Psoas muscle (tissue), 8 donors: ENCODE results near the gene DCXR. TPM values are rescaled to one million over a fixed set of nuclear protein-coding genes. Genes with fewer than 3 reads are reported as not detected.

Experiments
- ATAC-seq, 4 donors: fragments of 200-7000 bp; cut with Tn5 transposase; one replicate each; pipeline ENCODE4 v1.9.1; 2020; ENCODE audit warnings: moderate library complexity in 3 of 4, mild to moderate bottlenecking in 2 of 4
- DNase-seq, 2 donors: peaks; one replicate each; pipeline ENCODE4 v3.0.0-alpha.2; 2020
- H3K27ac ChIP-seq: fragments of 200-600 bp; one replicate; pipeline ENCODE4 v1.8.0; 2022
- H3K27me3 ChIP-seq, 3 donors: fragments of 200-600 bp in 1 of 3; one replicate each; pipeline versions ENCODE4 v1.6.1 to v1.8.0; 2013 to 2022; ENCODE audit warnings: low read length in 2 of 3, mild to moderate bottlenecking in 2 of 3, moderate library complexity in 1 of 3; ENCODE audit not compliant: insufficient read depth in 3 of 3
- H3K36me3 ChIP-seq, 2 donors: fragments of 200-600 bp in 1 of 2; one replicate each; pipeline versions ENCODE4 v1.6.1 to v1.8.0; 2013 to 2022; ENCODE audit warnings: low read depth in 1 of 2, mild to moderate bottlenecking in 1 of 2, moderate library complexity in 1 of 2; ENCODE audit not compliant: insufficient read depth in 1 of 2
- H3K4me1 ChIP-seq: fragments of 200-600 bp; one replicate; pipeline ENCODE4 v1.8.0; 2022
- H3K4me3 ChIP-seq: fragments of 200-600 bp; one replicate; pipeline ENCODE4 v1.8.0; 2022; ENCODE audit warnings: mild to moderate bottlenecking
- H3K9me3 ChIP-seq: fragments of 200-600 bp; one replicate; pipeline ENCODE4 v1.8.0; 2022
- CTCF ChIP-seq: fragments of 200-600 bp; IDR thresholded peaks from one replicate; pipeline ENCODE4 v1.8.0; 2022; ENCODE audit warnings: antibody characterized with exemption
- WGBS, 3 donors: extraction: QIAGEN DNeasy Blood & Tissue Kit; methylation state at CpG; one replicate each; pipeline versions ENCODE4 v1.1.6 to v1.1.7; 2013; 5-methylcytosine and 5-hydroxymethylcytosine counted together
- intact Hi-C, 2 donors: fragments of 100-400 bp; cut with DNase I; formaldehyde crosslinking; loops; one replicate each; pipeline versions ENCODE4 v1.11.0 to v1.14.2; 2022
- polyA plus RNA-seq, 3 donors: library from polyadenylated mRNA; stranded (reverse); fragments of 200-250 nt; gene quantifications; one replicate each; pipeline ENCODE4 v1.2.3, GENCODE V29; 2013
- total RNA-seq, 4 donors: library from RNA; stranded (reverse); fragmentation: NEBNext Ultra II Directional in 2 of 4; extraction: Animal tissue kit (Norgen Biotek cat#: 25700) in 2 of 4; gene quantifications; one replicate each; pipeline versions ENCODE4 v1.2.1 to v1.2.4, GENCODE V29; 2021 to 2023
- donor health status: healthy with polysubstance abuse.
- donor health status: DM: no; HTN: no; CAD: no; lungs with moderate emphysema.
- donor health status: Bipolar disorder and iron deficiency.
- donor health status: healthy.
- donor health status: DM: yes; HTN: yes; CAD: no.
- donor health status: DM: no; HTN: no; CAD: no.
- donor health status: DM: no; HTN: no; CAD: no.
- donor health status: DM: yes; HTN: yes; CAD: no.

The DCXR gene
- total and polyA plus RNA-seq, 7 donors: 111 to 216 (median 147) TPM

- H3K9me3 ChIP-seq: no peaks in the 10 kb centered on the region
- WGBS, 3 donors: 75 to 88% (median 77%) methylated on average over 16 of the region's 16 CpGs
- H3K4me1 ChIP-seq: peaks cover 9% of the 10 kb centered on the region
- H3K27ac ChIP-seq: no peak overlapping the region
- H3K27me3 ChIP-seq: no peaks in the 10 kb centered on the region
- ATAC-seq (no peak), DNase-seq (peak in 1 of 2 donors; percentile 43)
- intact Hi-C loops: no loop called here
- TF ChIP-seq CTCF: no peak
- peaks cover 10 to 92% of the 10 kb centered on the region in 2 donors for H3K36me3 ChIP-seq
- no peak overlapping the region for H3K4me3 ChIP-seq
These were observed 22.5 kb upstream of the DCXR start for GRCh38 chr17:82060001-82060380.

GRCh38 chr17:82059272-82060000 is 21.9 kb upstream of the DCXR start:
- DNase-seq: peak in 1 of 2 donors; percentile 45

GRCh38 chr17:82058855-82059249 is 21.4 kb upstream of the DCXR start:
- no peaks in the 10 kb centered on the region for H3K4me1 ChIP-seq
- TF ChIP-seq CTCF: no peak
- DNase-seq: peak; percentile 8 to 39
- no peak overlapping the region for H3K27ac ChIP-seq
- ATAC-seq: no peak
- H3K27me3 ChIP-seq: no peaks in the 10 kb centered on the region
- H3K36me3 ChIP-seq: peaks cover 10 to 98% of the 10 kb centered on the region in 2 donors
- H3K4me3 ChIP-seq: no peak overlapping the region
- 66 to 72% (median 67%) methylated on average over 9 to 10 of the region's 10 CpGs for WGBS, 3 donors
- H3K9me3 ChIP-seq: no peaks in the 10 kb centered on the region
- intact Hi-C loops: no loop called here

More at GRCh38 chr17:82059272-82060000, 21.9 kb upstream of the DCXR start:
- Histone ChIP-seq H3K36me3 (peaks cover 10 to 98% of the 10 kb centered on the region in 2 donors), H3K4me1 (peaks cover 4% of the 10 kb centered on the region), H3K27ac (no peak overlapping the region), H3K4me3 (no peak overlapping the region), H3K9me3 (no peaks in the 10 kb centered on the region), H3K27me3 (no peaks in the 10 kb centered on the region)
- TF ChIP-seq CTCF: no peak
- intact Hi-C loops: no loop called here
- no peak for ATAC-seq
- 53 to 61% (median 53%) methylated on average over 19 of the region's 19 CpGs for WGBS, 3 donors

GRCh38 chr17:82058230-82058854 is 20.8 kb upstream of the DCXR start:
- Histone ChIP-seq H3K36me3 (peaks cover 10 to 98% of the 10 kb centered on the region in 2 donors), H3K27me3 (no peaks in the 10 kb centered on the region), H3K27ac (no peak overlapping the region), H3K9me3 (no peaks in the 10 kb centered on the region), H3K4me3 (no peak overlapping the region), H3K4me1 (peaks cover 4% of the 10 kb centered on the region)
- DNase-seq (peak in 1 of 2 donors; percentile 11), ATAC-seq (no peak)
- intact Hi-C loops: no loop called here
- WGBS, 3 donors: 51 to 67% (median 58%) methylated on average over 17 of the region's 17 CpGs
- no peak for TF ChIP-seq CTCF
